ENCODE results near the gene GTF3C5. TPM values are rescaled to one million over a fixed set of nuclear protein-coding genes. Genes with fewer than 3 reads are reported as not detected.

Gene GTF3C5
- polyA plus RNA-seq, 3 donors: 30.6 to 38.3 (median 30.8) TPM

Other genes with a start within 250 kb of the GTF3C5 start
- gene AK8, start 152.7 kb upstream of the GTF3C5 start, polyA plus RNA-seq: under 1 TPM in 2 of 3 donors, not detected in 1; 0.12 to 0.66 TPM
- 1 to 10 TPM; 2.9 to 6.3 (median 3.1) TPM for gene SPACA9, start 152.1 kb upstream of the GTF3C5 start, polyA plus RNA-seq
- 10 to 100 TPM in 2 of 3 donors, 1 to 10 TPM in 1; 8.8 to 13.8 (median 11.4) TPM for gene TSC1, start 86.4 kb upstream of the GTF3C5 start, polyA plus RNA-seq
- gene GFI1B, start 52.3 kb upstream of the GTF3C5 start, polyA plus RNA-seq: under 1 TPM in 2 of 3 donors, not detected in 1; 0.02 to 0.04 TPM
- 1,000 to 10,000 TPM in 1 of 3 donors, 1 to 10 TPM in 2; 1.5 to 9,324 (median 2.5) TPM for gene CEL, start 31.0 kb downstream of the GTF3C5 start, polyA plus RNA-seq
- gene RALGDS, start 90.2 kb downstream of the GTF3C5 start, polyA plus RNA-seq: 10 to 100 TPM; 31.0 to 98.2 (median 68.8) TPM
- 10 to 100 TPM in 1 of 3 donors, 1 to 10 TPM in 2; 2.6 to 10.7 (median 9.9) TPM for gene GBGT1, start 132.9 kb downstream of the GTF3C5 start, polyA plus RNA-seq
- gene OBP2B, start 178.3 kb downstream of the GTF3C5 start, polyA plus RNA-seq: not detected
- gene ABO, start 244.2 kb downstream of the GTF3C5 start, polyA plus RNA-seq: 1 to 10 TPM; 1.3 to 1.7 (median 1.5) TPM

Data from adipose tissue (tissue), 3 donors.